H1 (cell line): ENCODE data around the gene SPSB2. TPM values are rescaled to one million over a fixed set of nuclear protein-coding genes. Genes with fewer than 3 reads are reported as not detected.

Experiments used
- CREB1 ChIP-seq: IDR thresholded peaks from 2 replicates; pipeline ENCODE4 v1.6.1; 2012; ENCODE audit warnings: inconsistent platforms
- EZH2 ChIP-seq: fragments of 200-600 bp; sonication (generic); IDR thresholded peaks from 2 replicates; pipeline ENCODE4 v1.7.1; 2012; ENCODE audit warnings: low read depth, mild to moderate bottlenecking, moderate library complexity, low read length, inconsistent platforms; ENCODE audit not compliant: severe bottlenecking
- JUN ChIP-seq: IDR thresholded peaks from 2 replicates; pipeline ENCODE4 v1.6.1; 2011; ENCODE audit warnings: low read depth, mild to moderate bottlenecking, improper control_type of control experiment, low read length
- KDM4A ChIP-seq: IDR thresholded peaks from one replicate; pipeline ENCODE4 v1.7.1; 2012; ENCODE audit warnings: low read depth, mild to moderate bottlenecking, moderate library complexity, low read length, inconsistent platforms; ENCODE audit not compliant: severe bottlenecking
- KDM5A ChIP-seq: fragments of 200-600 bp; IDR thresholded peaks from 2 replicates; pipeline ENCODE4 v1.7.1; 2012; ENCODE audit warnings: mild to moderate bottlenecking, low read length, inconsistent platforms, mixed read lengths
- PHF8 ChIP-seq: fragments of 200-600 bp; sonication (generic); conservative IDR thresholded peaks from 2 replicates; pipeline ENCODE4 v1.7.1; 2012; ENCODE audit warnings: low read depth, mild to moderate bottlenecking, inconsistent platforms, low read length, moderate library complexity
- SIRT6 ChIP-seq: IDR thresholded peaks from one replicate; pipeline ENCODE4 v1.7.1; 2012; ENCODE audit warnings: low read length, inconsistent platforms
- SIX5 ChIP-seq: IDR thresholded peaks from 2 replicates; pipeline ENCODE4 v1.6.1; 2011; ENCODE audit warnings: mild to moderate bottlenecking, low read depth, low read length
- SP2 ChIP-seq: IDR thresholded peaks from 2 replicates; pipeline ENCODE4 v1.6.1; 2012; ENCODE audit warnings: mild to moderate bottlenecking, low read length, inconsistent platforms
- SRF ChIP-seq: IDR thresholded peaks from 2 replicates; pipeline ENCODE4 v1.6.1; 2011; ENCODE audit warnings: mild to moderate bottlenecking, low read depth, low read length, moderate library complexity
- TAF1 ChIP-seq: IDR thresholded peaks from 2 replicates; pipeline ENCODE4 v1.6.1; 2011; ENCODE audit warnings: mild to moderate bottlenecking, low read depth, low read length
- TCF12 ChIP-seq: IDR thresholded peaks from 2 replicates; pipeline ENCODE4 v1.6.1; 2011; ENCODE audit warnings: low read depth, mild to moderate bottlenecking, low read length
- polyA plus RNA-seq, 7 experiments: library from polyadenylated mRNA; depleted of rRNA in 3 of 7; stranded (reverse) in 5 of 7; unstranded in 2 of 7; fragments of >200 nt in 5 of 7; fragments of 200-250 nt in 2 of 7; gene quantifications; 1 replicate in 5 of 7; 2 replicates in 1 of 7; 4 replicates in 1 of 7; pipeline versions ENCODE4 v1.2.1 to v1.2.3, GENCODE V29; 2011 to 2013; ENCODE audit warnings: missing spikeins in 2 of 7, mixed read lengths in 2 of 7
- total RNA-seq: library from RNA; stranded (reverse); fragmentation: NEBNext Ultra II Directional; extraction: Animal tissue kit (Norgen Biotek cat#: 25700); gene quantifications from 2 replicates; pipeline ENCODE4 v1.2.1, GENCODE V29; 2021

SPSB2 gene
- total and polyA plus RNA-seq, 2 of the 8 experiments (the other 6 are each of a cell fraction or from before 2014, with no cell fraction given): 13.0 to 23.2 TPM

DNA sequence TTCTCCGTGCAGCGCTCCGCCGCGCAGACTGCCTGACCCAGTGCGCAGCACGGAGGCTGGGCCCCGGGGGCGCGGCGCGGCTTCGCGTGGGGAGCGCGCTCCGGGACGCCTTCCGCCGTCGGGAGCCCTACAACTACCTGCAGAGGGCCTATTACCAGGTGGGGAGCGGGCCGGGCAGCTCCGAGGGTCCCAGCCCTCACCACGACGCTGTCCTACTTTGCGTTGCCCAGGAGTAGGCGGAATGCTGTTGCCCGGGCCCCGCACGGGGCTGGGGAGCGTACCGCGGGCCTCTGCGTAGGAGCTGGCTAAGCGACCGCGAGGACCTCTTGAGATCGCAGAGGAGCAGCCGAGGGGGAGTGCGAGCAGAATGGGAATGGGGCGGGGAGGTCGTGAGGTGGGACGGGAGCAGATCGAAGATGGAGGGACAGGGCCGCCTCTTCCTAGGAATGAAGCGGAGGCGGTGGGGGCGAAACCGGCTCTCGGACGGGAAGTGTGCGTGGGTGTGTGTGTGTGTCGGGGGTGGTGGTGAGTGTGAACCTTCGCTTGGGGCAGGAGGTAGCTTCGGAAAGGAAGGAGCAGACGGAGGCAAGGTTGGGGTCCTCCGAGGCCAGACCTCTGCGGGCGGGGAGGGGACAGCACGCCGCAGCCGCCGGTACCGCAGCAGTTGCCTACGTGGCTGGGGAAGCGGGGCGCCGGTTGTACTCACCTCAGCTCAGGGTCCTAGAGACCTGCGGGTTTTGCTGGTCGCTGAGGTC lies 44.1 kb downstream of the SPSB2 start (continued):
- no peak for TF ChIP-seq JUN
- 0 out of 2 replicates have a peak, but pooled peaks have one; percentile 42 for TF ChIP-seq TAF1
- TF ChIP-seq KDM5A: no peak
- TF ChIP-seq SP2: no peak
- no peak for TF ChIP-seq TCF12
- no peak for TF ChIP-seq SRF
- TF ChIP-seq EZH2: no peak
- no peak for TF ChIP-seq SIRT6
- no peak for TF ChIP-seq SIX5
- peak; percentile 72 for TF ChIP-seq CREB1
- peak; percentile 43; the same call in 1 of the 2 replicates for TF ChIP-seq PHF8
- peak; percentile 79 for TF ChIP-seq KDM4A
